ENCODE results near the gene GNL3. TPM values are rescaled to one million over a fixed set of nuclear protein-coding genes. Genes with fewer than 3 reads are reported as not detected.
"Not testable (repeated sequence)": the region's sequence is repeated elsewhere in the genome, so short reads cannot be mapped to it uniquely, and the experiment has no call there.

Gene GNL3
- total and polyA plus RNA-seq, 2 donors from 2014 or later: 27.9 to 47.8 TPM

- H3K27ac ChIP-seq (ENCODE audit: low read depth in 2 of 2, low read length in 2 of 2): no peak overlapping the region
- H3K27me3 ChIP-seq (ENCODE audit: control insufficient read depth, insufficient read depth, low read length): no peaks in the 10 kb centered on the region
- H3K9ac ChIP-seq (ENCODE audit: low read length in 3 of 3): no peak overlapping the region
- FAIRE-seq (no peak), DNase-seq (no peak)
- H3K4me1 ChIP-seq (ENCODE audit: control insufficient read depth in 2 of 3, insufficient read depth in 2 of 3, low read depth in 1 of 3, low read length in 3 of 3): no peaks in the 10 kb centered on the region
- peaks cover 0 to 15% (median 11%) of the 10 kb centered on the region in 3 donors for H3K36me3 ChIP-seq (ENCODE audit: control insufficient read depth in 2 of 3, insufficient read depth in 3 of 3, low read length in 3 of 3)
- TF ChIP-seq CTCF (IDR thresholded peaks at IDR 0.05; ENCODE audit: borderline replicate concordance, extremely low read depth, insufficient read depth): no peak
- no peak overlapping the region for H3K4me3 ChIP-seq (ENCODE audit: low read length in 3 of 3)
- no peaks in the 10 kb centered on the region for H3K9me3 ChIP-seq (ENCODE audit: control insufficient read depth in 2 of 3, insufficient read depth in 1 of 3, low read length in 3 of 3)
- intact Hi-C loops (cut with DNase I): no loop called here
Measured at GRCh38 chr3:52670621-52671521, 15.0 kb upstream of the GNL3 start.

GRCh38 chr3:52671676-52672075 lies 14.2 kb upstream of the GNL3 start:
- intact Hi-C loops (cut with DNase I): no loop called here
- no peak overlapping the region for H3K4me3 ChIP-seq (ENCODE audit: low read length in 3 of 3)
- no peak overlapping the region for H3K27ac ChIP-seq (ENCODE audit: low read depth in 2 of 2, low read length in 2 of 2)
- H3K9me3 ChIP-seq (ENCODE audit: control insufficient read depth in 2 of 3, insufficient read depth in 1 of 3, low read length in 3 of 3): no peaks in the 10 kb centered on the region
- H3K36me3 ChIP-seq (ENCODE audit: control insufficient read depth in 2 of 3, insufficient read depth in 3 of 3, low read length in 3 of 3): peaks cover 0 to 21% (median 11%) of the 10 kb centered on the region in 3 donors
- DNase-seq (no peak), FAIRE-seq (no peak)
- TF ChIP-seq CTCF (IDR thresholded peaks at IDR 0.05; ENCODE audit: borderline replicate concordance, extremely low read depth, insufficient read depth): no peak
- H3K9ac ChIP-seq (ENCODE audit: low read length in 3 of 3): no peak overlapping the region
- H3K4me1 ChIP-seq (ENCODE audit: control insufficient read depth in 2 of 3, insufficient read depth in 2 of 3, low read depth in 1 of 3, low read length in 3 of 3): no peaks in the 10 kb centered on the region
- no peaks in the 10 kb centered on the region for H3K27me3 ChIP-seq (ENCODE audit: control insufficient read depth, insufficient read depth, low read length)

- DNase-seq; intact Hi-C loops (cut with DNase I); H3K9ac ChIP-seq (ENCODE audit: low read length in 3 of 3); H3K4me1 ChIP-seq (ENCODE audit: control insufficient read depth in 2 of 3, insufficient read depth in 2 of 3, low read depth in 1 of 3, low read length in 3 of 3); FAIRE-seq; H3K9me3 ChIP-seq (ENCODE audit: control insufficient read depth in 2 of 3, insufficient read depth in 1 of 3, low read length in 3 of 3); H3K27ac ChIP-seq (ENCODE audit: low read depth in 2 of 2, low read length in 2 of 2); H3K27me3 ChIP-seq (ENCODE audit: control insufficient read depth, insufficient read depth, low read length); H3K4me3 ChIP-seq (ENCODE audit: low read length in 3 of 3): not testable (repeated sequence)
- H3K36me3 ChIP-seq (ENCODE audit: control insufficient read depth in 2 of 3, insufficient read depth in 3 of 3, low read length in 3 of 3): peaks cover 8 to 49% (median 18%) of the 10 kb centered on the region in 3 donors
Measured at GRCh38 chr3:52676201-52676600, 9.6 kb upstream of the GNL3 start.
